ENCODE data around the gene PCSK4.
"Not testable (repeated sequence)": the region's sequence is repeated elsewhere in the genome, so short reads cannot be mapped to it uniquely, and the experiment has no call there.

Gene PCSK4

GRCh38 chr19:1453525-1454364 lies 36.4 kb downstream of the PCSK4 start:
- DNase-seq (ENCODE audit: low read depth), result no peak

- DNase-seq (ENCODE audit: low read depth), result no peak
These were observed 37.2 kb downstream of the PCSK4 start for GRCh38 chr19:1452802-1453524.

DNA sequence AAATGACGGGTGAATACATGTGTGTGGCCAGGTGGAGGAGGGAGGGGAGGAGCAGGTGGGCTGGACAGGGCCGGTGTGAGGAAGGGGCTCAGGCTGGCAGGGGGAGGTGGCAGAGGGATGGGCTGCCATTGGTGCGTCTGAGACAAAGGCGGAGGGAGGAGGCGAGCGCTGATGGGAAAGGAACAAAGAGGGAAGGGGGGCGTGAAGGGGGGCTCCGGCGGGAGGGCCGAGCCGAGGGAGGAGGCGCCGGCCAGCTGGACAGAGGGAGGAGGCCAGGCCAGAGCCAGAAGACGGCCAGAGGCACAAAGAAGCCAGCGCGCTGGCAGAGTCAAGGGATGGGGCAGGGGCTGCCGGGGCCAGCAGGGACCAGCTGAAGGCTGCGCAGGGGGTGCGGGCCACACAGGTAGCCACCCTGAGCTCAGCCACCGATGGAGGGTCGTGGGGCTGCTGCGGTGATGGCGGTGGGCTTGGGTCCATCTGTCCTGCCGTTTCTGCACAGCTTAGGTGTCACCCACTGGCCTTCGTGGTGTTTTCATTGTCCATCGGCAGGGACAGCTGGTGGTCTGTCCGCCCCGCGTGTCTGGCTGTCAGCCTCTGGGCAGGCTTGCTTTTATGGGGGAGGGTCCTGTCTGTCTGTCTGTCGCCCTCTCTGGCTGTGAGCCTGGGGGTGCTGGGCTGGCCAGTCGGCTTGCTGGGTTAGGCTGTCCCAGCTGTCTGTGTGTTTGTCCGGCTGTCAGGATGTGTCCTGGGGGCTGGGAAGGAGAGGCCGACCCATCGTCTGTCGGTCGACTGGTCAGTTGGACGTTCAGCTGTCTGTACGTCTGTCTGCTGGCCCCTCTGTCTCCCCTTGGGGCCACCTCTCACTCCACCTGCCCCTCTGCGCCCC lies 38.0 kb downstream of the PCSK4 start:
- DNase-seq (ENCODE audit: low read depth), result no peak

DNA sequence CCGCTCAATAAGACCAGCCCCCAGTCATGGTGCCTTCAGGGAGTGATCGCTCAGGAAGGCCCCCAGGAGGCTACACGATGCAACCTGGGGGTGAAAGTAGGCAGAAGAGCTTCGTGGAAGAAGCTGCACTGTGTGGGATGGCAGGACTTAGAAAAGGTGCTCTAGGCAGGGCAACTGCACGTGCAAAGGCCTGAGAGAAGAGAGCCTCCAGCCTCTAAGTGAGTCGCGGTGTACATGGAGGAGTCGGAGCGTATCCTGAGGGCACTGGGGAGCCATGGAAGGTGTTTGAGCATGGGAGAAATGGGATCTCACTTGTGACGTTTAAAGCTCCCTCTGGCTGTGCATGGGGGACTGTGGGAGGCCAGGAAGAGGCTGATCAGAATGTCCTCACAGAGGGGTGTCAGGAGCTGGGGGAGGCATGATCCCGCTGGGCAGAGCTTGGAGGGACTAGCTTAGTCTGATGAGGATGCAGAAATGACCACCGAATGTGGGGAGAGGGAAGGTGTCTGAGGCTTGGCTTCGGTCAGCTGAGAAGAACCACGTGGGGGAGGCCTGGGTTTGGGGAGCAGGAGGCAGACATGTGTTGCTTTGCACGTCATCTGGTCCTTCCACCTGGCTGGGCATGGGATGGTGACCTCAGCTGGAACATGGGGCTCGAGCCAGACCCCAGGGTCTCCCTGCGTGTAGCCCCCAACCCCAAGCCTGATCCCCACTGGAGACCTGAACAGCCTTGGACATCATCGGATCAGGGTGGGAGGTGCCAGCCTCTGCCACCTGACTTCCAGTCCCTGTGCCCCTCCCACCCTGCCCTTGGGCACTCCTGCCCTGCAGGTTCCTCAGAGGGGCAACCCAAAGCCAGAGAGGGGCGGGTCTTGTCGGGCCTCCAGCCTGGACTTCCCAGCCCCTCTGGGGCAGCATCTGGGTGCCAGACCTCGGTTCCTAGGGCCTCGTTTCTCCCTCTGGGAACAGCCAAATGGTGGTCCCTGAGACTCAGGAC lies 39.1 kb downstream of the PCSK4 start:
- no peak for DNase-seq (ENCODE audit: low read depth)

DNA sequence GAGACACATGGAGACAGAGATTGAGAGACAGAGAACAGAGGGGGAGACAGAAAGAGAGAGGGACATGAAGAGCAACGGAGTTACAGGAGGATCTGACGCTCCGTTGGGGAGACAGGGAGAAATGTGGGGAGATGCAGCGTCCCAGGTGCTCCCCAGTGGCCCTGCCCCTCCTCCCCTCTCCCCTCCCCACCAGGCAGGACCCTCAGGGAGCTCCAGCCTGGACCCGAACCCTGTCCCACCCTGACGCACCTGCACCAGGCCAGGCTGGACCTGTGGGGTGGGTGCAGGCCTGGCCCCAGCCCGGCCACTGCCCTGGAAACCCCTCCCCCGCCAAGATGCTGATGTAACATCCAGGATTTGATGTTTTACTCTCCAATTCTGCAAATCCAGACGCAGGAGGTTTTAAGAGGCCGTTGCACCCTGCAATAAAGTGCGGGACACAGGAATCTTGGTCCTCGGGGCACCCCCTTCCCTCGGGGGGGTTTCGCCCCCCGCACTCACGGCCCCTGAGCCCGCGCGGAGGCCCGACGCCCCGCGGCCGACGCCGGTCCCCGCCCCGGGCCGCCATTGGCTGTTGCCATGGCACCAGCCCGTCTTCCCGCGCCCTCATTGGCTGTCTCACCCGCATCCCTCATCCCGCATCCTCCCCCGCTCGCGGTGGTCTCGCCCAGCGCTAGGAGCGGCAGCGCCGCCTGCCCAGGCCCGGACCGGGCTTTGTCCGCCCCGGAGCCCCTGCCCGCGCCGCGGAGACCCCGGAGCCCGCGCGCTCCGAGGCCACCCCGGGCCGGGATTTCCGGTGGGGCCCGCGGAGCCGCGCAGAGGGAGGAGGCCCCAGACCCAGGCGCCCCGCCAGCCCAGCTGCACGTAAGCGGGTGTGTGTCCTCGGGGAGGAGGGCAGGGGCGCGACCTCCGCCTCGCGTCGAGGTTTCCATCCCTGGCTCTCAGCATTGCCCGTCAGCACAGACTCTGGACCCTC lies 40.4 kb downstream of the PCSK4 start, which contains the start of gene APC2:
Gene APC2 (plus strand): TSS at position 655 of the 976 bp plus-strand sequence. CDS start 2,881 bp downstream, outside the sequence.
- no peak for DNase-seq (ENCODE audit: low read depth)

- no peak for DNase-seq (ENCODE audit: low read depth)
These were observed 42.2 kb downstream of the PCSK4 start for GRCh38 chr19:1447944-1448343.

GRCh38 chr19:1447504-1447903 lies 42.6 kb downstream of the PCSK4 start:
- no peak for DNase-seq (ENCODE audit: low read depth)

GRCh38 chr19:1446713-1447481 lies 43.3 kb downstream of the PCSK4 start:
- no peak for DNase-seq (ENCODE audit: low read depth)

- DNase-seq (ENCODE audit: low read depth), result no peak
These were observed 44.0 kb downstream of the PCSK4 start for GRCh38 chr19:1445932-1446712.

GRCh38 chr19:1445185-1445931 lies 44.8 kb downstream of the PCSK4 start:
- DNase-seq (ENCODE audit: low read depth), result peak; percentile 67

GRCh38 chr19:1441677-1442438 lies 48.3 kb downstream of the PCSK4 start:
- DNase-seq (ENCODE audit: low read depth), result no peak

- DNase-seq (ENCODE audit: low read depth), result no peak
These were observed 49.1 kb downstream of the PCSK4 start for GRCh38 chr19:1441022-1441426.

DNA sequence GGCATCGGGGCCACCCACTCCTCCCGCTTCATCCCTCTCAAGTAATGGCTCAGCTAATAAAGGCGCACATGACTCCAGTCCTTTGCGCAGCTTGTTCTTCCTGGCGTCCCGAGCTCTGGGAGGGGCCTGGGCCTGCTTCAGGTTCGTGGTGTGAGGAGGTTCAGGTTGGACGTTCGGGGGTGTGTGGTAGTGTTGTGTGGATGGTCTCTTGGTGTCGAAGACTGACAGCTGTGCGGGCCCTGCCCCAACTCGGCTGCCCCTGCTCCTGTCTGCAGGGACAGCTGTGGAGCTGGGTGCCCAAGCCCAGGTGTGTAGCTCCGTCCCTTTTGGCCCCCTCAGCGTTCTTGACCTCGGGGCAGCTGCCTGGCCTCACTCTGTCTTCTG lies 49.7 kb downstream of the PCSK4 start:
- no peak for DNase-seq (ENCODE audit: low read depth)

- not testable (repeated sequence) for DNase-seq (ENCODE audit: low read depth)
These were observed 50.4 kb downstream of the PCSK4 start for GRCh38 chr19:1439525-1440417.

DNA sequence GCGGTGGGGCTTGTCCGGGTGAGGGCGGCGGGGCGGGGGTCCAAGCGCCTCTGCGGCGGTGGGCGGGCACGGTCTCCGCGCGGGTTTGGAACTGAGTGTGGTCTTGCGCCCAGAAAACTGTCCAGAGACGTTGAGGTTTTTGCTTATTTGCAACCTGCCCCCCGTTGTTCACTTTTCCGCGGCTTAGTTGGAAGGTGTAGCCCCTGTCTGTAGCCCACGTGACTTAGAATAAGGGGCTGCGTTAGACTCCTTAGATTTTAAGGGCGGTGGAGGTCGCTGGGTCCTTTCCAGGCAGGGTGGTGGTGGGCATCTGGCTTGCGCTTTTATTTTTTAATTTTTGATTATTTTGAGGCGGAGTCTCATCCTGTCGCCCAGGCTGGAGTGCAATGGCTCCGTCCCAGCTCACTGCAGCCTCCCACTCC lies 51.2 kb downstream of the PCSK4 start:
- DNase-seq (ENCODE audit: low read depth), result no peak

Data from activated T-helper 1 cell treated with Interleukin-2 at 50 U/mL for 16 hours (primary cell).